ENCODE results near the gene TNIK. TPM values are rescaled to one million over a fixed set of nuclear protein-coding genes. Genes with fewer than 3 reads are reported as not detected.

TNIK gene
- total RNA-seq, 1 donor from 2014 or later: 42.2 TPM

- intact Hi-C loops (cut with DNase I): no loop called here
These were observed 106.0 kb downstream of the TNIK start for GRCh38 chr3:171354049-171354705.

DNA sequence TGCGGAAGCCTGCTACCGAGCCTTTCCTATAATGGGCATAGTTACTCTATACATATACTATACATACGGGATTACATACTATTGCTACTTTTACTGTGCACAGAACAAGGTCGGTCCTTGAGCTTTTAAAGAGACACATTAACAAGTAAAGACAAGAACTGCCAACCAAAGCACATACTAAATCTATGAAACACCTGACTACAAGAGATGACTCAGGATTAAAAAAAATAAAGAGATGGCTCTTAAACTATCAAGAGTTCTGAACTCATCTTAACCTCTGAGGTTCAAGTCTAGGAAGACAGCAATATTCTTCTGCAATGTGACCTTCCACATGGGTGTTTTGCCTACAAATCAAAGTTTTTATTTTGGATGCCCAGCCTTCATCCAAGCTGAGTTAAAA lies 106.8 kb downstream of the TNIK start:
- intact Hi-C loops (cut with DNase I): no loop called here
- DNase-seq (ENCODE audit: low spot score): no peak

More at GRCh38 chr3:171354049-171354705, 106.0 kb downstream of the TNIK start:
- DNase-seq (ENCODE audit: low spot score): no peak

DNA sequence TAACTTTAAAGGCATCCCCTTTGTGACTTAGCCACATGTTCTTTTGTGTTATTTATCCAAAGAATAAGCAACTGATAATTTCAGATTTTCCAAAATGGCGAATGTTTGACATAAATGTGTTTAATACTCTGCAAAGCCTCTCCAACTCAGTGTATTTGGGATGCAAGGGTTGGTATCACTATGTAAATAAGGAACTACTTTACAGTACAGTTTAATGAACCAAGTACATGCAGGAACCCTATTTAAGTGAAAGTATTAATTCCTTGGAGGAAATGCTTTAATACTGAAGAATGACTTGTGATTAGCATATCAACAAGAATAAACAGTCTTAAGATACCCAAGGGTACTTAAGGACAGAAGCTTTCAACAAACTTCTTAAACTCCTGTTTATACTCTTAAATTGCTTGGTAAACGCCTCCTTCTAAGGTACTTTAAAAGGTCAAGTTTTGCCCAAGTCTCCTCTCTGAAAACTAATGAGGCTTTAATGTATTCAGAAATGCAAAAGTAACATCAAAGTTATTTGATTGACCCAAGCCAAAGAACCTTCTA lies 107.7 kb downstream of the TNIK start:
- DNase-seq (ENCODE audit: low spot score): no peak
- intact Hi-C loops (cut with DNase I): no loop called here

DNA sequence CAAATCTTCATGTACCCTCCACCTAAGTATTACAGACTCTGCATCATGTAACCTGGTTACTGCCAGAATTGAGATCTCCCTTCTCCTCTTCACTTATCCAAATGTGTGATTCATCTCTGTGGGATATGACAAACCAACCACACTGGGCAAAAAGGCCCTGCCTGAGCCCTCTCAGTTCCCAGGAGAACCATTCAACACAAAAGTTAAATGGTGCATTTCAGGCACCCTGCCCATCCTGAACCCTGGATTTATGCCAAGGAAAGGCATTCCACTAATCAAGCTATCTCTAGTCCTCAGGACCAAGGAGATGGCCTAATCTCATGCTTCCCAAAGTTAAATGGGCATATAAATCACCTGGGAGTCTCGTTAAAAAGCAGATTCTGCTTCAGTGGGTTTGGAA lies 108.5 kb downstream of the TNIK start:
- intact Hi-C loops (cut with DNase I): no loop called here
- DNase-seq (ENCODE audit: low spot score): no peak

GRCh38 chr3:171350364-171350763 lies 109.8 kb downstream of the TNIK start:
- intact Hi-C loops (cut with DNase I): no loop called here
- no peak for DNase-seq (ENCODE audit: low spot score)

DNA sequence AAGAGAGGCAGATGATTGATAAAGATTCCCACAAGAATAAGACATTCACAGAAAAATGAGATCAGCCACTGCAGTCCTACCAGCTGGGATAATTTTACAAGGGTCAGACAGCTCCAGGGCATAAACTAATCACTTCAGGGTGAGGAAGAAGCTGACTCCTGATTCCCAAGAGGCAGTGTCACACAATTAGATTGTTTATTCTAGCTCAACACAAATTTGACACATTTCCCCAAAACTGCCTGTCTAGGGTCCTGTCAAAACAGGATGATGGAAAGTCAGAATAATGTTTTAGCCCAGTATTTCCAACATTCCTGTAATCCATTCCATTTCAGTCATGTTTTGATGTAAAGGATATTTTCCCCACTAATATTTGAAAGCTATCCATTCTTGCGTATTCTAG lies 110.8 kb downstream of the TNIK start:
- intact Hi-C loops (cut with DNase I): no loop called here
- DNase-seq (ENCODE audit: low spot score): no peak

DNA sequence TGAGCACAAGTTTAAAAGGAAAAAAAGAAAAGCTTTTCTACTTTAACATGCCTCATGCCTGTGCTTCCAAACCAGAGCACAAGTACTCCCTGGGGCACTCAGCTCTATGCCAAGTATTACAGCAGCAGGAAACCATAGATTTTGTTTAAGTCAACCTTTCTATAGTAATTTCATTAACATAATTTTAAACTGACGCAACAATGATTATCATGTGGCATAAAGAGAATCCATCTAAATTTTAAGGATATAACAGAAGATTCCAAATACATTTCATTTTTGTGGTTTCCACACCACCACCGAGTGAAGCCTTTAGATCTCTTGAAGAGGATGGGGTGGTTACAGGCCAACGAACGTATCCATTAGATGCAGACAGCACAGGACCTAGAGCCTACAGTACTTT lies 112.1 kb downstream of the TNIK start:
- intact Hi-C loops (cut with DNase I): no loop called here
- no peak for DNase-seq (ENCODE audit: low spot score)

- intact Hi-C loops (cut with DNase I): no loop called here
- DNase-seq (ENCODE audit: low spot score): no peak
These were observed 112.7 kb downstream of the TNIK start for GRCh38 chr3:171347301-171348039.

- intact Hi-C loops (cut with DNase I): no loop called here
- no peak for DNase-seq (ENCODE audit: low spot score)
These were observed 113.5 kb downstream of the TNIK start for GRCh38 chr3:171346582-171347300.

DNA sequence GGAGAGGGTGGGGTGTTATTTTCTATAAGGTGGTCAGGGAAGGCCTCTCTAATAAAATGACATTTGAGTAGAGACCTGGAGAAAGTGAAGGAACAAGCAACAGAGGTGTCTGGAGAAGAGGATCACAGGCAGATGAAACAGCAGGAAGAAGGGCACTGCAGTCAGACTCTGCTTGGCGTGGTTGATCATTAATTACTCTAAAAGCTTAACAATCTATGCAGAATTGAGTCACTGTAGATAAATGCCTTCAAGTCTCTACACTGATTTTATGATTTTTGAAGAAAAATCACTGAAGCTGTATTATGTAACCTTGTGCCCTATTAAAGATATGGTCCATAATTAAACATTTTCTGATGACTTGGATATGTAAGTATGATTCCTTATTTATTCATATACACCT lies 114.2 kb downstream of the TNIK start:
- intact Hi-C loops (cut with DNase I): no loop called here
- DNase-seq (ENCODE audit: low spot score): no peak

- DNase-seq (ENCODE audit: low spot score): no peak
- intact Hi-C loops (cut with DNase I): no loop called here
These were observed 114.9 kb downstream of the TNIK start for GRCh38 chr3:171345107-171345843.

DNA sequence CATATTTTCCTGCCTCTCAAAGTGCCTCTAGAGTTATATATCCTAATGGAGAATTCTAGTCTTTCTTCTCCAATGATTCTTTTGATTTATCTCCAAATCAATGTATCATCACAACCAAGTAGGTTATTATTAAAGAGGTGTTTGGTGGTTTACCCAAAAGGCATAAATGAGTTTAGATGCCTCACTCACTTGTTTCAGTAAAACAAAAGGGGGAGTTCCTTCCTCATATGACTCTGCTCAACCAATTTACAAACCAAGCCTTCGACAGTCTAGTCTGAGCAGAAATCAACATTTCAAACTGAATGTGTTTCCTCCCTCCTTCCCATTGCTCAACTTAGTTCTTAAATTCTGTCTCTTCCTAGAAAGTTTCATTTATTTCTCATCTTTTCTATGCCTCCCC lies 116.5 kb downstream of the TNIK start:
- no peak for DNase-seq (ENCODE audit: low spot score)
- intact Hi-C loops (cut with DNase I): no loop called here

GRCh38 chr3:171342783-171343420 lies 117.3 kb downstream of the TNIK start:
- intact Hi-C loops (cut with DNase I): no loop called here
- DNase-seq (ENCODE audit: low spot score): no peak

DNA sequence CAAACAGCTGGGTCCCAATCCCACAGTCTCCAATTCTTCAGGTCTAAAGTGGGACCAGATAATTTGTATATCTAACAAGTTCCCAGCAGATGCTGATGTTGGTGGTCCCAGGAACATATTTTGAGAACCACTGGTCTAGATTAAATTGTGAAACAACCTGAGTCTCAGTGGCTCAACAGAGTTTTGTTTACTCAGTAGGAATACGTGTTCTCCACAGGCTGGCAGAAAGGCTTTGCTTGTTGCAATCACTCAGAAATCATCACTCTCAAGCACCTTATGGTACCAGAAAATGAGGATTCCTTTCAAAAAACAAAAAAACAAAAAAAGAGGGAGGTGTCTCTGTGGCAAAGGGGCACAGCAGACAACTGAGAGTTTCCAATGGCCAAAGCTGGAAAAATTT lies 118.0 kb downstream of the TNIK start:
- intact Hi-C loops (cut with DNase I): no loop called here
- no peak for DNase-seq (ENCODE audit: low spot score)

DNA sequence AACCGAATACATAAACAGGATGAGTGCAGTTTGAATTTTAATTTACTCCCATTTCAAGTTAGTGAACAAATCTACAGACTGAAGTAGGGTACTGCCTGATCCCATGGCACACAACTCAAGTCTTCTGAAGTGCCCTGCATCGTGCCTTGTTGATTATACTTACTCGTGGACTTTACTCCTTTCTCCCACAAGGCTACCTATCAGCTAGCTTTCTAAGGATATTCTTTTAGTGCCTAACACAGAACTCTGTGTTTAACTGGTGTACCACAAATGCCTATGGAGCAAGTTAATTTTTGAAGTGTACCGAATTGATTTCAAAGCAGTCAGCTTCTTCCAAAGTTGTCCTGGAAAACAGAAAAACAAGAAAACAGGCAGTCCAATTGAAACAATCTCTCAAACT lies 119.8 kb downstream of the TNIK start:
- DNase-seq (ENCODE audit: low spot score): no peak
- intact Hi-C loops (cut with DNase I): no loop called here

DNA sequence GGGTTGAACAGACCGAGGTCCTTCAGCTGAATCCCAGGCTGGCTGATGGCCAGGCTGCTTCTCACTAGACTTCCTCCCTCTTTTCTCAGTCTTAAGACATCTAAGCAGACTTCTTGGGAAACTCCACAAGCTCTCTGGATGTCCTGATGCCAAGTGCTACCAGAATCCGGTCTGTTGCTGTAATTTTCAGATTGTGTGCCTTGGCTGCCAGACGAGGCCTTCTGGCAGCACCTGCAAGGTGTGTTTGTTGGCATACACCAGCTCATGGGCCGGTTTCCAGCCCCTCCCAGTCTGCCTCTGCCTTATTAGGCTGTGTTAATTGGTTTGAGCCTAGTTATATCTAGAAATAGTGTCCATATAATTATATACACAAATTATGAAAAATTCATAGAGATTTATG lies 120.6 kb downstream of the TNIK start:
- DNase-seq (ENCODE audit: low spot score): no peak
- intact Hi-C loops (cut with DNase I): no loop called here

DNA sequence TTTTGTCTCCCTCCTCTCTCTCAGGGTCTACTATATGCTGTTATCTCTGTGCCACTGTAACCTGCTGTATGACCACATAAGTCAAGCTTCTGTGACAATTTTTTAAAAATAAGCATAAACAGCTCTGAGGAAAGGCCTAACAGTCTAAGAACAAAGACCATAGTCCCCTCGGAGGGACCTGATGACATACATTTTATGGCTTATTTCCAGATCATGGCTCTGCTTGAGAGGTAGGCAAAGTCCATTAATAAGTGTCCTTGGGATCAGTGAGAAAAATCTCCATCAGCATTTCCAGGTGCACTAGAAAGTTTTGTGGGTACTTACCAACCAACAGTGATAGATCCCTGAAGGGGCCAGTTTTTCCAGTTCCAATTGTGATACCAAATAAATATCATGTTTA lies 123.8 kb downstream of the TNIK start:
- DNase-seq (ENCODE audit: low spot score): no peak
- intact Hi-C loops (cut with DNase I): no loop called here

DNA sequence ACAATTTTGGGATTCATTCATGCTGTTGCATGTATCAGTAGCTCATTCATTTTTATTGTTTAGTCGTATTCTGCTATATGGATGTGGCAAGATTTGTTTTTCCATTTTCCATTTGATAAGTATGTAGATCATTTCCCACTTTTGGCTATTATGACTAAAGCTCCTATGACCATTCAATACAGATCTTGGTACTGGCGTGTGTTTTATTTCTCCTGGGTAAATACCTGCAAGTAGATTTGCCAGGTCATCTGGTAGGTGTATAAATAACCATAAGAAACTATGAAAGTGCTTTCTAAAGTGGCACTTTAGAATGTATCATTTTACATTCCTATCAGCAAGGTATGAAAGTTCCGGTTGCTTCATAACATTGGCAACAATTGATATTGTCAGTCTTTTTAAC lies 124.6 kb downstream of the TNIK start:
- no peak for DNase-seq (ENCODE audit: low spot score)
- intact Hi-C loops (cut with DNase I): no loop called here

DNA sequence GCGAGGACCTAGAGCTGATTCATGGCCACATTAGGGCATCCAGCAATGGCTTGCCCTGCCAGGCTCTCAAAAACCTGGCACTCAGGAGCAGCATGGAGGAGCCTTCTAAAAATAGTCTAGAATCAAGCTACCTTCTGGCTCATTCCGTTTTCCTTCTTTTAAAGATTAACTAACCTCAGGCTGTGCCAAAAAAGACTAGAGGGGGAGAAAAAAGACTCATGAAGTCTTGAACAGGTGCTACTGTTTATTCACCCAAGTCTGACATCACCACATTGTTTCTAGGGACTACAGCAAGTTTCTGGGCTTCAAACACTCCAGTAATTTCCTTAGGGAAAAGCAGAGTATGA lies 125.8 kb downstream of the TNIK start:
- intact Hi-C loops (cut with DNase I): no loop called here
- DNase-seq (ENCODE audit: low spot score): no peak
